PC-3 (cell line): ENCODE data around the gene CACNA1E. TPM values are rescaled to one million over a fixed set of nuclear protein-coding genes. Genes with fewer than 3 reads are reported as not detected.

Source experiments
- ATAC-seq: fragments of 200-7000 bp; cut with Tn5 transposase; 2 replicates; pipeline ENCODE4 v1.9.1; 2020; ENCODE audit warnings: mild to moderate bottlenecking, moderate library complexity
- BruUV-seq: library from RNA; stranded (reverse); fragments of 400-500 nt; replicated peaks from 2 replicates; lab custom pipeline; 2021; lab: Mats Ljungman, UMichigan
- CTCF ChIA-PET: fragments of 300-600 bp; sonication (Branson Sonifier 250); formaldehyde crosslinking; loops from one replicate; lab custom pipeline; 2022; ENCODE audit warnings: antibody characterized with exemption; lab: Charles Lee
- POLR2A ChIA-PET: fragments of 300-600 bp; sonication (Branson Sonifier 250); formaldehyde crosslinking; loops from one replicate; lab custom pipeline; 2022; ENCODE audit warnings: antibody characterized with exemption; ENCODE audit not compliant: unreplicated experiment; lab: Charles Lee
- DNase-seq: peaks from one replicate; pipeline ENCODE4 v3.0.0-alpha.2; 2015
- H2AFZ ChIP-seq: fragments of 300-600 bp; sonication (generic); 2 replicates; pipeline ENCODE4 v1.6.0; 2016; ENCODE audit warnings: antibody characterized with exemption, low read length
- H3F3A ChIP-seq: fragments of 300-600 bp; sonication (generic); one replicate; pipeline ENCODE4 v1.6.0; 2017; ENCODE audit warnings: antibody characterized with exemption, low read length, control low read depth, mild to moderate bottlenecking; ENCODE audit not compliant: unreplicated experiment
- H3K27ac ChIP-seq: fragments of 300-600 bp; sonication (generic); 2 replicates; pipeline ENCODE4 v1.5.1; 2016; ENCODE audit warnings: mild to moderate bottlenecking, low read length
- H3K27me3 ChIP-seq: fragments of 300-600 bp; sonication (generic); 2 replicates; pipeline ENCODE4 v1.6.1; 2016; ENCODE audit warnings: low read length, mixed read lengths
- H3K36me3 ChIP-seq: fragments of 300-600 bp; sonication (generic); 2 replicates; pipeline ENCODE4 v1.6.1; 2016; ENCODE audit warnings: low read depth, mixed run types, low read length, mixed read lengths
- H3K4me1 ChIP-seq: fragments of 300-600 bp; sonication (generic); 2 replicates; pipeline ENCODE4 v1.5.1; 2016; ENCODE audit warnings: low read length; ENCODE audit not compliant: insufficient read depth
- H3K4me2 ChIP-seq: fragments of 300-600 bp; sonication (generic); 2 replicates; pipeline ENCODE4 v1.6.0; 2016; ENCODE audit warnings: low read length
- H3K4me3 ChIP-seq: fragments of 300-600 bp; sonication (generic); 2 replicates; pipeline ENCODE4 v1.5.1; 2016; ENCODE audit warnings: mild to moderate bottlenecking, low read length, mixed read lengths
- H3K79me2 ChIP-seq: fragments of 300-600 bp; sonication (generic); 2 replicates; pipeline ENCODE4 v1.6.1; 2017; ENCODE audit warnings: low read length, mixed read lengths
- H3K9ac ChIP-seq: fragments of 300-600 bp; sonication (generic); 2 replicates; pipeline ENCODE4 v1.6.0; 2016; ENCODE audit warnings: mild to moderate bottlenecking, low read length
- H3K9me2 ChIP-seq: fragments of 300-600 bp; sonication (generic); replicated peaks from 2 replicates; pipeline ENCODE4 v1.6.1; 2016; ENCODE audit warnings: mixed run types, low read length, mixed read lengths
- H3K9me3 ChIP-seq: fragments of 300-600 bp; sonication (generic); 2 replicates; pipeline ENCODE4 v1.6.1; 2016; ENCODE audit warnings: low read length, mixed read lengths
- H4K20me1 ChIP-seq: fragments of 300-600 bp; sonication (generic); 2 replicates; pipeline ENCODE4 v1.6.1; 2016; ENCODE audit warnings: low read length, mixed read lengths
- CTCF ChIP-seq: fragments of 300-600 bp; sonication (generic); conservative IDR thresholded peaks from 2 replicates; pipeline ENCODE4 v1.5.1; 2017; ENCODE audit warnings: antibody characterized with exemption, low read depth, mild to moderate bottlenecking, low read length
- EZH2 ChIP-seq: fragments of 300-600 bp; sonication (generic); IDR thresholded peaks from one replicate; pipeline ENCODE4 v1.6.1; 2017; ENCODE audit warnings: antibody characterized with exemption, mild to moderate bottlenecking, low read length; ENCODE audit not compliant: unreplicated experiment
- EZH2phosphoT487 ChIP-seq: fragments of 300-600 bp; sonication (generic); IDR thresholded peaks from 2 replicates; pipeline ENCODE4 v1.6.1; 2018; ENCODE audit warnings: mild to moderate bottlenecking, antibody characterized with exemption, low read length, borderline replicate concordance
- intact Hi-C: fragments of 100-400 bp; cut with micrococcal nuclease; formaldehyde crosslinking; loops from 2 replicates; pipeline ENCODE4 v1.9.0; 2023
- total RNA-seq: library from RNA; depleted of rRNA; stranded (reverse); fragments of >200 nt; gene quantifications from 2 replicates; pipeline ENCODE4 v1.2.3, GENCODE V29; 2014

The CACNA1E gene
- total RNA-seq, 1 experiment from 2014 or later = not detected

GRCh38 chr1:181737056-181737455, 253.7 kb downstream of the CACNA1E start:
- BruUV-seq = no TSS peak
- no peak overlapping the region for H3K27ac ChIP-seq
- TF ChIP-seq EZH2phosphoT487 (no peak), EZH2 (no peak), CTCF (no peak)
- no peaks in the 10 kb centered on the region for H3K27me3 ChIP-seq
- no peaks in the 10 kb centered on the region for H3K4me1 ChIP-seq
- H3F3A ChIP-seq = no peaks in the 10 kb centered on the region
- H3K9ac ChIP-seq = no peak overlapping the region
- no peaks in the 10 kb centered on the region for H3K36me3 ChIP-seq
- H3K4me2 ChIP-seq = no peak overlapping the region
- no peak overlapping the region for H2AFZ ChIP-seq
- no peaks in the 10 kb centered on the region for H3K9me3 ChIP-seq
- no peak overlapping the region for H3K4me3 ChIP-seq
- intact Hi-C loops = no loop called here
- no peaks in the 10 kb centered on the region for H3K79me2 ChIP-seq
- ATAC-seq (no peak), DNase-seq (no peak)
- no peaks in the 10 kb centered on the region for H3K9me2 ChIP-seq
- no peaks in the 10 kb centered on the region for H4K20me1 ChIP-seq
- ChIA-PET POLR2A (no interaction called here), CTCF (no interaction called here)

- Histone ChIP-seq H3K4me3 (no peak overlapping the region), H3K79me2 (no peaks in the 10 kb centered on the region), H2AFZ (no peak overlapping the region), H3K9me2 (no peaks in the 10 kb centered on the region), H3K4me2 (no peak overlapping the region), H3K27me3 (no peaks in the 10 kb centered on the region), H3F3A (no peaks in the 10 kb centered on the region), H3K9me3 (no peaks in the 10 kb centered on the region), H3K36me3 (no peaks in the 10 kb centered on the region), H3K4me1 (no peaks in the 10 kb centered on the region), H3K27ac (no peak overlapping the region), H4K20me1 (no peaks in the 10 kb centered on the region), H3K9ac (no peak overlapping the region)
- TF ChIP-seq EZH2 (no peak), EZH2phosphoT487 (no peak), CTCF (no peak)
- ChIA-PET POLR2A (no interaction called here), CTCF (no interaction called here)
- no peak for DNase-seq
- intact Hi-C loops = no loop called here
- ATAC-seq = no peak
- BruUV-seq = no TSS peak
Measured at GRCh38 chr1:181739214-181739613, 255.9 kb downstream of the CACNA1E start.

- no peaks in the 10 kb centered on the region for H3K27me3 ChIP-seq
- H3K36me3 ChIP-seq = no peaks in the 10 kb centered on the region
- DNase-seq (no peak), ATAC-seq (no peak)
- H3K4me1 ChIP-seq = no peaks in the 10 kb centered on the region
- no peaks in the 10 kb centered on the region for H3K9me3 ChIP-seq
- no peaks in the 10 kb centered on the region for H3F3A ChIP-seq
- H3K9me2 ChIP-seq = no peaks in the 10 kb centered on the region
- no peak overlapping the region for H3K9ac ChIP-seq
- no peak overlapping the region for H2AFZ ChIP-seq
- no peak for TF ChIP-seq CTCF
- no peak for TF ChIP-seq EZH2phosphoT487
- TF ChIP-seq EZH2 = no peak
- POLR2A ChIA-PET = no interaction called here
- H4K20me1 ChIP-seq = no peaks in the 10 kb centered on the region
- no peak overlapping the region for H3K27ac ChIP-seq
- no peak overlapping the region for H3K4me3 ChIP-seq
- H3K4me2 ChIP-seq = no peak overlapping the region
- BruUV-seq = no TSS peak
- H3K79me2 ChIP-seq = no peaks in the 10 kb centered on the region
- intact Hi-C loops = no loop called here
- CTCF ChIA-PET = interaction anchor here (0.7 kb wide), 1 partner anchor 194 kb away, joined by 3 read pairs; no protein-coding TSS in a partner anchor
Measured at GRCh38 chr1:181742426-181742825, 259.1 kb downstream of the CACNA1E start.
